ENCODE data around the gene TMEM63A.

- TF ChIP-seq CTCF (IDR thresholded peaks at IDR 0.05; ENCODE audit: borderline replicate concordance, extremely low read depth, low read length, poor library complexity, severe bottlenecking): no peak
- TF ChIP-seq EZH2 (IDR thresholded peaks at IDR 0.05; ENCODE audit: borderline replicate concordance, low read depth, low read length, severe bottlenecking): no peak
Measured at GRCh38 chr1:225917536-225917935, 35.4 kb upstream of the TMEM63A start.

Measured in DND-41 (cell line).